RPMI8226 (cell line): ENCODE measurements around the gene NPDC1.
"Not testable (repeated sequence)": the region's sequence is repeated elsewhere in the genome, so short reads cannot be mapped to it uniquely, and the experiment has no call there.

Source experiments
- DNase-seq: peaks from one replicate; pipeline ENCODE4 v3.0.0-alpha.2; 2015

Gene NPDC1

GRCh38 chr9:137074657-137075274 is 28.8 kb upstream of the NPDC1 start:
- DNase-seq = no peak

GRCh38 chr9:137073992-137074399 is 28.0 kb upstream of the NPDC1 start:
- DNase-seq = no peak

- DNase-seq = no peak
Measured at GRCh38 chr9:137071282-137071681, 25.3 kb upstream of the NPDC1 start.

GRCh38 chr9:137070906-137071275 is 24.9 kb upstream of the NPDC1 start:
- no peak for DNase-seq

- peak; percentile 98 for DNase-seq
Measured at GRCh38 chr9:137070201-137070905, 24.4 kb upstream of the NPDC1 start, which contains the start of gene SAPCD2. Gene SAPCD2, minus strand, starts transcription at chr9:137070557. Its CDS starts 97 bp downstream, at chr9:137070460.

GRCh38 chr9:137069508-137070091 is 23.6 kb upstream of the NPDC1 start:
- peak; percentile 56 for DNase-seq

GRCh38 chr9:137068539-137069507 is 22.8 kb upstream of the NPDC1 start:
- DNase-seq = no peak

- peak; percentile 94 for DNase-seq
Measured at GRCh38 chr9:137067860-137068538, 22.0 kb upstream of the NPDC1 start.

- DNase-seq = no peak
Measured at GRCh38 chr9:137066096-137066861, 20.3 kb upstream of the NPDC1 start.

- no peak for DNase-seq
Measured at GRCh38 chr9:137065336-137065967, 19.5 kb upstream of the NPDC1 start.

- no peak for DNase-seq
Measured at GRCh38 chr9:137064880-137065164, 18.8 kb upstream of the NPDC1 start.

- peak; percentile 66 for DNase-seq
Measured at GRCh38 chr9:137064027-137064879, 18.3 kb upstream of the NPDC1 start.

GRCh38 chr9:137063311-137064026 is 17.5 kb upstream of the NPDC1 start:
- DNase-seq = no peak

GRCh38 chr9:137062798-137063197 is 16.8 kb upstream of the NPDC1 start:
- DNase-seq = not testable (repeated sequence)

- DNase-seq = no peak
Measured at GRCh38 chr9:137062384-137062783, 16.4 kb upstream of the NPDC1 start.

GRCh38 chr9:137058521-137059234 is 12.7 kb upstream of the NPDC1 start:
- no peak for DNase-seq

GRCh38 chr9:137057545-137057944 is 11.6 kb upstream of the NPDC1 start:
- no peak for DNase-seq

GRCh38 chr9:137056739-137057415 is 10.9 kb upstream of the NPDC1 start:
- no peak for DNase-seq
